ENCODE data around the gene TXNDC16.
A peak's percentile ranks its signal among the peaks of the same experiment; 100 is the strongest.

The TXNDC16 gene

GRCh38 chr14:52552063-52552988 is at the start of gene TXNDC16, which contains the start of gene GPR137C:
Gene TXNDC16, minus strand, starts transcription at chr14:52552505. Its CDS starts 8,948 bp downstream, at chr14:52543557.
Gene GPR137C, plus strand, starts transcription at chr14:52552836. Its CDS starts 312 bp downstream, at chr14:52553148.
- H3K27ac ChIP-seq, result peak within 1 kb of the TSS; percentile 92
- no peak for TF ChIP-seq CTCF (IDR thresholded peaks at IDR 0.05)
- TF ChIP-seq ZFX (IDR thresholded peaks at IDR 0.05; ENCODE audit: borderline replicate concordance), result no peak

GRCh38 chr14:52599974-52600373 is 47.7 kb upstream of the TXNDC16 start:
- TF ChIP-seq ZFX (IDR thresholded peaks at IDR 0.05; ENCODE audit: borderline replicate concordance) (no peak), CTCF (IDR thresholded peaks at IDR 0.05) (no peak)

GRCh38 chr14:52598568-52598967 is 46.3 kb upstream of the TXNDC16 start:
- H3K27ac ChIP-seq, result no peak overlapping the region
- TF ChIP-seq ZFX (IDR thresholded peaks at IDR 0.05; ENCODE audit: borderline replicate concordance) (no peak), CTCF (IDR thresholded peaks at IDR 0.05) (no peak)

More at GRCh38 chr14:52599974-52600373, 47.7 kb upstream of the TXNDC16 start:
- H3K27ac ChIP-seq, result no peak overlapping the region

- TF ChIP-seq CTCF (IDR thresholded peaks at IDR 0.05) (no peak), ZFX (IDR thresholded peaks at IDR 0.05; ENCODE audit: borderline replicate concordance) (no peak)
Observed at GRCh38 chr14:52596861-52597260, 44.6 kb upstream of the TXNDC16 start.

GRCh38 chr14:52596320-52596719 is 44.0 kb upstream of the TXNDC16 start:
- no peak overlapping the region for H3K27ac ChIP-seq
- no peak for TF ChIP-seq CTCF (IDR thresholded peaks at IDR 0.05)
- TF ChIP-seq ZFX (IDR thresholded peaks at IDR 0.05; ENCODE audit: borderline replicate concordance), result no peak

More at GRCh38 chr14:52596861-52597260, 44.6 kb upstream of the TXNDC16 start:
- no peak overlapping the region for H3K27ac ChIP-seq

GRCh38 chr14:52590318-52590717 is 38.0 kb upstream of the TXNDC16 start:
- no peak overlapping the region for H3K27ac ChIP-seq
- TF ChIP-seq CTCF (IDR thresholded peaks at IDR 0.05), result no peak
- no peak for TF ChIP-seq ZFX (IDR thresholded peaks at IDR 0.05; ENCODE audit: borderline replicate concordance)

GRCh38 chr14:52589646-52590045 is 37.3 kb upstream of the TXNDC16 start:
- no peak overlapping the region for H3K27ac ChIP-seq
- TF ChIP-seq ZFX (IDR thresholded peaks at IDR 0.05; ENCODE audit: borderline replicate concordance) (no peak), CTCF (IDR thresholded peaks at IDR 0.05) (no peak)
